PC-9 (cell line): ENCODE measurements around the gene FCGR2B. TPM values are rescaled to one million over a fixed set of nuclear protein-coding genes. Genes with fewer than 3 reads are reported as not detected.
"Not testable (repeated sequence)": the region's sequence is repeated elsewhere in the genome, so short reads cannot be mapped to it uniquely, and the experiment has no call there.

Source experiments
- BruUV-seq: library from RNA; stranded (reverse); fragments of 400-500 nt; replicated peaks from 2 replicates; lab custom pipeline; 2021; lab: Mats Ljungman, UMichigan
- CTCF ChIA-PET: fragments of 300-600 bp; sonication (Branson Sonifier 250); formaldehyde crosslinking; loops from one replicate; lab custom pipeline; 2022; ENCODE audit warnings: antibody characterized with exemption; lab: Charles Lee
- POLR2A ChIA-PET: fragments of 300-600 bp; sonication (Branson Sonifier 250); formaldehyde crosslinking; loops from one replicate; lab custom pipeline; 2022; ENCODE audit warnings: antibody characterized with exemption; ENCODE audit not compliant: unreplicated experiment; lab: Charles Lee
- DNase-seq, 2 experiments: peaks; one replicate each; pipeline versions ENCODE4 v3.0.0 to v3.0.0-alpha.2; 2015 to 2022; ENCODE audit warnings: mixed read lengths in 1 of 2
- H2AFZ ChIP-seq: fragments of 200-600 bp; sonication (generic); 2 replicates; pipeline ENCODE4 v1.8.1; 2017; ENCODE audit warnings: antibody characterized with exemption
- H3F3A ChIP-seq: fragments of 200-600 bp; sonication (generic); 2 replicates; pipeline ENCODE4 v1.8.1; 2017; ENCODE audit warnings: antibody characterized with exemption, mild to moderate bottlenecking, low read depth; ENCODE audit not compliant: insufficient read depth
- H3K27ac ChIP-seq: fragments of 200-600 bp; sonication (generic); 2 replicates; pipeline ENCODE4 v1.6.1; 2016; ENCODE audit warnings: mixed run types
- H3K27me3 ChIP-seq: fragments of 200-600 bp; sonication (generic); 2 replicates; pipeline ENCODE4 v1.6.1; 2016; ENCODE audit warnings: low read depth, mixed run types; ENCODE audit not compliant: insufficient read depth
- H3K36me3 ChIP-seq: fragments of 200-600 bp; sonication (generic); 2 replicates; pipeline ENCODE4 v1.6.1; 2016; ENCODE audit warnings: low read depth, mixed run types
- H3K4me1 ChIP-seq: fragments of 200-600 bp; sonication (generic); replicated peaks from 2 replicates; pipeline ENCODE4 v1.6.1; 2016; ENCODE audit warnings: mixed run types; ENCODE audit not compliant: insufficient read depth
- H3K4me2 ChIP-seq: fragments of 200-600 bp; sonication (generic); 2 replicates; pipeline ENCODE4 v1.6.1; 2017; ENCODE audit warnings: mixed run types
- H3K4me3 ChIP-seq: fragments of 200-600 bp; sonication (generic); 2 replicates; pipeline ENCODE4 v1.6.1; 2016; ENCODE audit warnings: mixed run types
- H3K79me2 ChIP-seq: fragments of 200-600 bp; sonication (generic); 2 replicates; pipeline ENCODE4 v1.6.1; 2017; ENCODE audit warnings: low read depth, mixed run types
- H3K9me2 ChIP-seq: fragments of 200-600 bp; sonication (generic); 2 replicates; pipeline ENCODE4 v1.8.1; 2017; ENCODE audit warnings: mild to moderate bottlenecking; ENCODE audit not compliant: insufficient read depth
- H3K9me3 ChIP-seq: fragments of 200-600 bp; sonication (generic); 2 replicates; pipeline ENCODE4 v1.8.1; 2016; ENCODE audit warnings: low read depth; ENCODE audit not compliant: insufficient read depth
- H4K20me1 ChIP-seq: fragments of 200-600 bp; sonication (generic); 2 replicates; pipeline ENCODE4 v1.8.1; 2017; ENCODE audit not compliant: insufficient read depth
- EZH2 ChIP-seq: fragments of 200-600 bp; sonication (generic); IDR thresholded peaks from 2 replicates; pipeline ENCODE4 v1.8.0; 2017; ENCODE audit warnings: antibody characterized with exemption, low read depth
- intact Hi-C: fragments of 100-400 bp; cut with micrococcal nuclease; formaldehyde crosslinking; loops from one replicate; pipeline ENCODE4 v1.10.0; 2022; ENCODE audit not compliant: unreplicated experiment
- total RNA-seq: library from RNA; stranded (reverse); gene quantifications from 2 replicates; pipeline ENCODE4 v1.2.3, GENCODE V29; 2021
- TF ChIP-seq, protein P1 (sequence below): fragments of 200-600 bp; sonication (generic); conservative IDR thresholded peaks from 2 replicates; pipeline ENCODE4 v1.6.1; 2017; ENCODE audit warnings: mixed run types, antibody characterized with exemption, mild to moderate bottlenecking, moderate library complexity

The FCGR2B gene
- total RNA-seq, 1 experiment from 2014 or later: not detected

DNA sequence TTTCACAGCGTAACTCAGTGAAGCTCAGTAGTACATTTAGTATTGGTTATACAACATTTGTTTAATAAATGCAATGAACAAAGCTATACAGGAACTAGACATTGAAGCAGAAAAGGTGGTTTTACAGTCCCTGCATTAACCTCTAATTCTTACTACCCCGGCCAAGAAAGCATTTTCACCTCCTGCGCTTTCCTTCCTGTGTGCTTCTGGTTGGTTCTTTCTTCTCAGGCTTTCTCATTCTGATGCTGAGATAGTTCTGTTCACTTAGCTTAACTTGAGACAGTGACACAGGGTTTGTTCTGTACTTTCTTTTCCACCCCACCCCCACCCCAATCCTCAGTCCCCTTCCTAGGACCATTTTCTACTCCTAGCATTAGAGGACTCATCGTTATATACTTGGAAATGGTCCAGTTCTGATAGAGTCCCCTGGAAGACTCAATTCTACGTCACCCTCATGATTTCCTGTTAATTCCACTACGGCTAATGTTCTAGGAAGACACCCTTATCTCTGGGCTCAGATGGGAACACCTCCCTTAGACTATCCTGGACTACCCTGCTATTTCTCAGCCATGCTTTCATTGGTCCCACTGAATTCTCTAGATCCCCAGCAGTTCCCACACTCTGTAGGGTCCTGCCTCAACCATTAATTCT lies 39.4 kb upstream of the FCGR2B start:
- DNase-seq, H4K20me1 ChIP-seq, intact Hi-C loops, H3K4me3 ChIP-seq, H2AFZ ChIP-seq, CTCF ChIA-PET, H3K27me3 ChIP-seq, H3K4me2 ChIP-seq, POLR2A ChIA-PET, H3K9me3 ChIP-seq, H3K79me2 ChIP-seq, H3K36me3 ChIP-seq, H3K27ac ChIP-seq, BruUV-seq, H3K4me1 ChIP-seq, H3K9me2 ChIP-seq: not testable (repeated sequence)
- peaks cover 16% of the 10 kb centered on the region for H3F3A ChIP-seq

DNA sequence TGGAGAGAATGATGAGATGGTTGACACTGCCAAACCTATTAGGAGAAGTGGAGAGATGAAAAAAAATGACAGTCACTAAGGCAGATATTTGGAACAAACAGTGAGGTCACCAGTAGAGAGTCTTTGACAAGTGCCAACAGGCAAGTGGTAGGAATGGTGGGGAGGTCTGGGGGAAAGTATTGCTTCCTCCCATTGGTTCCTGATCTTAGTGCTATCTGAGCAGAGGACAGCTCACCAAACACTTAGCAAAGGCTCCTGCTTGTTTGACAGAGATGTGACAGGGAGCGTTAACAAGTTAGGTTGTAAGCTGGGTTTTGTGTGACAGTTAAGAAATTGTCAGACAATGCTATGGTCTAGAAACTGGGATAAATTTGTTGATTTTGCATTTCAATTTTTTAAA lies 38.3 kb upstream of the FCGR2B start:
- H3K9me2 ChIP-seq, POLR2A ChIA-PET: not testable (repeated sequence)

DNA sequence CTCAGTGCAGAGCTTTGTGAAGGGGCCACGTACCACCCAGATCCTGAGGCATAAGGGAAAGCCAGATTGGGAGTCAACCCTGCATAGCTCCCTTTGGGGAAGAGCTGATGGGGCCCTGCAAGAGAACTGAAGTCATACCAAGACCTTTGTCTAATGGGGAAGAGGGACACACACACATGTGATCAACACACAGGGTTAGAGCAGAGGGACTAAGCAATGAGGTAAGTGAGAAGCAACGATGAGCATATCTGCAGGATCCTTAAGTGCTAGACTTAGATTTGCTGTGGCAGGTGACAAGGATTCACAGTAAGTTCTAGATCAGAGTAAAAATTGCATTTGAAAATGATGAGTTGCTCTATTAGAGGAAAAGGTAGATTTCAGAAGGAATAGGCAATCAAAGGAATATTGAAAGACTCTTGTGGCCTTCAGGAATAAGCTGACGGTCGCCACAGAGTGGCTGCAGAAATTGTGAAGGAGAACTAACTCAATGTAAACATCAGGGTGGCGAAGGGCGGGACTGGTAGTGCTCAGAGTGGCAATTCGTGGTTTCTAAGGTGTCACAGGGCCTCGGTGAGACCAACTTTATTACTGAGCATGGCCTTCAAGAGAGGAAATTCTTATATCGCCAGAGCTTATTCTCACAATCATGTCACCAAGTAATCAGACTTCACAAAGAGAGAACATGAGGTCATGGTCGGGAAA lies 36.3 kb upstream of the FCGR2B start:
- H3K9me2 ChIP-seq, H2AFZ ChIP-seq, H4K20me1 ChIP-seq, H3F3A ChIP-seq, H3K4me1 ChIP-seq, DNase-seq, H3K27ac ChIP-seq, H3K9me3 ChIP-seq, H3K4me3 ChIP-seq, H3K4me2 ChIP-seq, BruUV-seq, POLR2A ChIA-PET, H3K36me3 ChIP-seq, H3K79me2 ChIP-seq, H3K27me3 ChIP-seq: not testable (repeated sequence)
- intact Hi-C loops: loop anchor here (5.0 kb wide), 1 partner anchor 79 kb away; the partner anchor contains the start of gene FCGR3A
- CTCF ChIA-PET: interaction anchor here (0.7 kb wide), 1 partner anchor 434 kb away, joined by 3 read pairs; no protein-coding TSS in a partner anchor

More for the DNA sequence above, 38.3 kb upstream of the FCGR2B start:
- H2AFZ ChIP-seq, H4K20me1 ChIP-seq, H3K27me3 ChIP-seq, DNase-seq, H3K9me3 ChIP-seq, H3K79me2 ChIP-seq, H3K4me3 ChIP-seq, CTCF ChIA-PET, H3K27ac ChIP-seq, H3K4me1 ChIP-seq, BruUV-seq, H3K4me2 ChIP-seq, H3K36me3 ChIP-seq: not testable (repeated sequence)
- peaks cover 16% of the 10 kb centered on the region for H3F3A ChIP-seq
- intact Hi-C loops: loop anchor here (5.0 kb wide), 1 partner anchor 77 kb away; the partner anchor contains the start of gene FCGR3A

DNA sequence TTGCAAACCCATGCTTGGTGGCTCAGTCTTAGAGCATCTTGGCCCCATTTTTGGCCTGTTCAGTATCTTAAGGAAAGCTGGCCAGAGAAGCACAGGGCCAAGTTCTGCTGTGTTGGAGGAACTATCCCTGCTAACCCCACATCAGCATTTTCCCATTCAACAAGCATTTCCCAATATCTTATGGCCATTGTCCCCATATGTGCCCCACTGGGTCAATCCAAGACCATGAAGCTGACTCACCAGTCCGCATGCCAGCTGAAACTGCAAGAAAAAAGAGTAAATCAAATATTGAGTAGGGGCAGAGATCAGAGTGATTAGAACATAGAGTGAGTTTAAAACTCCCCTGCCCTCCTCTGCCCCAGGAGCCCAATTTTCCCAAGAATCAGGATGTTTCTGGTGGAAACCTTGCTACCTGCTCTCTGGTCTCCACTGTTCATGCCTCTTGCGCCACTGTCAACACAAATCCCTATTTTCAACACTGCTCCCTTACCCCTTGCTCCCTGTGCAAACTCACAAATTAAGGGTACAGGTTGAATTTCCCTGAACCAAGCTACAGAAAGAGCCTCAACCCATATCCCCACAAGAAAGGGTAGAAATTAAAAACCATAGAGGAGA lies 32.7 kb upstream of the FCGR2B start:
- H3K9me3 ChIP-seq, DNase-seq, H3K4me1 ChIP-seq, H3K4me2 ChIP-seq, H4K20me1 ChIP-seq, CTCF ChIA-PET, intact Hi-C loops, H3K4me3 ChIP-seq, H3K9me2 ChIP-seq, H3K27me3 ChIP-seq, POLR2A ChIA-PET, BruUV-seq, H2AFZ ChIP-seq, H3F3A ChIP-seq, H3K79me2 ChIP-seq, H3K36me3 ChIP-seq, H3K27ac ChIP-seq: not testable (repeated sequence)

DNA sequence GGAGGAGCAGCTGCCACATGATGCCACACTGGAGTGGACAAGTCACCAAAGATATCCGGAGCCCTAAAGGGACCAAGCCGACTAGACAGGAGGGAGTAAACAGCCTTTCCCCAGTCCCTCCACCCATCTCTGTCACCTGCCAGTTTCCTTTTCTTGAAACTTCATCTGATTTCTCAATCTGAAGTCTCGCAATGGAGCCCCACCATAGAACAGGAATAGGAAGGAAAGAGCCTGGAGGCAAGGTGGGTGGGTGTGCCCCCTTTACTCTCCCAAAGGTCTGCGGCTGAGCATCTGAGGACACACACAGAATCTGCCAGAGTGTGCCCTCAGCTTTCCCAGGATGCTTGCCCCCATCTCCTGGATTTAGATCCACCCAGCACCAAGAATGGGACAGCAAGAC lies 31.9 kb upstream of the FCGR2B start, which contains the start of gene FCGR3B:
Gene FCGR3B, minus strand, starts transcription at position 101 of the 400 bp plus-strand sequence. Its CDS starts 82 bp downstream, at position 19.
- CTCF ChIA-PET: no interaction called here
- Histone ChIP-seq H3K27ac (no peak within 1 kb of the TSS), H3K4me2 (no peak within 1 kb of the TSS), H3F3A (no peaks in the 10 kb centered on the region), H3K4me3 (no peak within 1 kb of the TSS), H3K4me1 (no peaks in the 10 kb centered on the region), H4K20me1 (no peaks in the 10 kb centered on the region), H3K36me3 (no peaks in the 10 kb centered on the region), H2AFZ (no peak within 1 kb of the TSS), H3K9me2 (no peaks in the 10 kb centered on the region), H3K9me3 (no peaks in the 10 kb centered on the region), H3K27me3 (no peaks in the 10 kb centered on the region), H3K79me2 (no peaks in the 10 kb centered on the region)
- TF ChIP-seq, protein P1, sequence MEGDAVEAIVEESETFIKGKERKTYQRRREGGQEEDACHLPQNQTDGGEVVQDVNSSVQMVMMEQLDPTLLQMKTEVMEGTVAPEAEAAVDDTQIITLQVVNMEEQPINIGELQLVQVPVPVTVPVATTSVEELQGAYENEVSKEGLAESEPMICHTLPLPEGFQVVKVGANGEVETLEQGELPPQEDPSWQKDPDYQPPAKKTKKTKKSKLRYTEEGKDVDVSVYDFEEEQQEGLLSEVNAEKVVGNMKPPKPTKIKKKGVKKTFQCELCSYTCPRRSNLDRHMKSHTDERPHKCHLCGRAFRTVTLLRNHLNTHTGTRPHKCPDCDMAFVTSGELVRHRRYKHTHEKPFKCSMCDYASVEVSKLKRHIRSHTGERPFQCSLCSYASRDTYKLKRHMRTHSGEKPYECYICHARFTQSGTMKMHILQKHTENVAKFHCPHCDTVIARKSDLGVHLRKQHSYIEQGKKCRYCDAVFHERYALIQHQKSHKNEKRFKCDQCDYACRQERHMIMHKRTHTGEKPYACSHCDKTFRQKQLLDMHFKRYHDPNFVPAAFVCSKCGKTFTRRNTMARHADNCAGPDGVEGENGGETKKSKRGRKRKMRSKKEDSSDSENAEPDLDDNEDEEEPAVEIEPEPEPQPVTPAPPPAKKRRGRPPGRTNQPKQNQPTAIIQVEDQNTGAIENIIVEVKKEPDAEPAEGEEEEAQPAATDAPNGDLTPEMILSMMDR: no peak
- no peak for TF ChIP-seq EZH2
- BruUV-seq: no TSS peak
- intact Hi-C loops: no loop called here
- POLR2A ChIA-PET: no interaction called here
- no peak for DNase-seq

DNA sequence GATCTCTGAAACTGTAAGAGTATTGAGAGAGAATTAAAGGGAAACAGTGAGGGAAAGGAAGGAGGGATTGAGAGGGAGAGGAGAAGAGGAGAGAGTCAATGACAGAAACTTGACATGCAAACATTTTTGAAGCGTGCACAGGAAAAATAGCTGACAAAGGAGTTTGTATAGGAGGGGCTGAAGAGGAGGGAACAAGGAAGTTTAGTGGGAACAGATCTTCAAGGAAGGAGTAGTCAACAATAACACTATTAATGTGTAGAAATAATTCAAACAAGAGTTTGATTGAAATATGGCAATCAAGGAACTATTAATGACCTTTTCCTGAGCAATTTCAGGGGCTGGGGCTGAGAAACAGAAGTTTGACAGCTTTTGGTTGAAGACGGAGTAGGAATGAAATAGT lies 27.9 kb upstream of the FCGR2B start:
- DNase-seq, H4K20me1 ChIP-seq, CTCF ChIA-PET, H3K79me2 ChIP-seq, intact Hi-C loops, H3K4me2 ChIP-seq, H3K4me3 ChIP-seq, H3F3A ChIP-seq, H3K27ac ChIP-seq, H3K9me2 ChIP-seq, H3K9me3 ChIP-seq, H3K27me3 ChIP-seq, H2AFZ ChIP-seq, H3K4me1 ChIP-seq, H3K36me3 ChIP-seq, BruUV-seq, POLR2A ChIA-PET: not testable (repeated sequence)
